ENCODE data around the gene MTHFS.

Gene MTHFS

DNA sequence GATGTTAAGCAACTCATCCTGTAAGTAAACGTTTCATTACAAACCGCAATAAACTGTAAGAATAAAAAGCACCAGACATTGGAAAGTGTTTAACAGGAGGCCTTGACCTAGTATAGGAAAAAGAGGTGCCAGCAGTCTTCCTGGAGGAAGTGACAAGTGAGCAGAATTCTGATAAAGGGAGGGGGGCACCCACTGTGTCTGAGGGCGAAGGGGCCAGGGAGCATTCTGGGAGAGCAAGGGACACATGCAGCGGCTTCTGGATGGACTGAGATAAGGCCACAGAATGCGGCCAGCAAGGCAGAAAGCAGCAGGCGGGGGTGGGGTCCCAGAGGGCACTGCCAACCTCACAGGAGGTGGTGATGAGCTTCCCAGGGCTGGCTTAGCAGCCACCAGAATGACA is 80.2 kb downstream of the MTHFS start:
- DNase-seq (ENCODE audit: low spot score): no peak

DNA sequence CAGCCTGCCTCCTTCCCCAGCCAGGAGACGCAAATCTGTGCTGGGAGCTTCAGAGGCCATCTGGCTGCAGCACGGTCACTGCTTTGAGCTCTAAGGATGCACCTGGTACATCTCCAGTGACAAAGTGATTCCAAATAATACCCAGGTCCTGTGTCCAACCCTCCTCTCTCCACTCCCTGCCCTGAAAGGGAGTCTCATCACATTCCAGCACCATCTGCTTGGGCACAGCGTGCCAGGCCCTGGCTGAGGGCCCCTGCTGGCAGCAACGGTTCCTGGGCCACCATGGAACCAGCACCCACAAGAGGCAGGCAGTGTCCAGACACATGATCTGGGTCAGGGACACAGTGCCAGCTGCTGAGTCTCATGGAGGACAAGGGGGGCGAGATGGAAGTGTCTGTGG is 81.3 kb downstream of the MTHFS start:
- no peak for DNase-seq (ENCODE audit: low spot score)

DNA sequence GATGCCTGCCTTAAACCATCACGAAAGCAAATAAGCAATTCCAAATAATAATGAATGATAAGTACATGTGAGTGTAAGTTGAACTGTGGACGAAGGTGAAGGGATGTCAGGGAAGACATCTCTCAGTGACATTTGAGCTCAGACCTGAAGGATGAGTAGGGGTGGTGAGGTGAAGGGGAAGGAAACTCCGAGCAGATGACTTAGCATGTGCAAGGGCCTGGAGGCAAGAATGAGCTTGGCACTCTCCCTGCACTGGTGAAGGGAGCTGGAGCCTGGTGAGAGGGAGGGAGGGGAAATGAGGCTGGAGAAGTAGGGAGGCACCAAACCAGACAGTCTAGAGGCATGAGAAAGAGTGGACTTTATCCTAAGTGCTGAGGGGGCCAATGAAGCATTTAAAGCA is 84.3 kb downstream of the MTHFS start:
- DNase-seq (ENCODE audit: low spot score): no peak

DNA sequence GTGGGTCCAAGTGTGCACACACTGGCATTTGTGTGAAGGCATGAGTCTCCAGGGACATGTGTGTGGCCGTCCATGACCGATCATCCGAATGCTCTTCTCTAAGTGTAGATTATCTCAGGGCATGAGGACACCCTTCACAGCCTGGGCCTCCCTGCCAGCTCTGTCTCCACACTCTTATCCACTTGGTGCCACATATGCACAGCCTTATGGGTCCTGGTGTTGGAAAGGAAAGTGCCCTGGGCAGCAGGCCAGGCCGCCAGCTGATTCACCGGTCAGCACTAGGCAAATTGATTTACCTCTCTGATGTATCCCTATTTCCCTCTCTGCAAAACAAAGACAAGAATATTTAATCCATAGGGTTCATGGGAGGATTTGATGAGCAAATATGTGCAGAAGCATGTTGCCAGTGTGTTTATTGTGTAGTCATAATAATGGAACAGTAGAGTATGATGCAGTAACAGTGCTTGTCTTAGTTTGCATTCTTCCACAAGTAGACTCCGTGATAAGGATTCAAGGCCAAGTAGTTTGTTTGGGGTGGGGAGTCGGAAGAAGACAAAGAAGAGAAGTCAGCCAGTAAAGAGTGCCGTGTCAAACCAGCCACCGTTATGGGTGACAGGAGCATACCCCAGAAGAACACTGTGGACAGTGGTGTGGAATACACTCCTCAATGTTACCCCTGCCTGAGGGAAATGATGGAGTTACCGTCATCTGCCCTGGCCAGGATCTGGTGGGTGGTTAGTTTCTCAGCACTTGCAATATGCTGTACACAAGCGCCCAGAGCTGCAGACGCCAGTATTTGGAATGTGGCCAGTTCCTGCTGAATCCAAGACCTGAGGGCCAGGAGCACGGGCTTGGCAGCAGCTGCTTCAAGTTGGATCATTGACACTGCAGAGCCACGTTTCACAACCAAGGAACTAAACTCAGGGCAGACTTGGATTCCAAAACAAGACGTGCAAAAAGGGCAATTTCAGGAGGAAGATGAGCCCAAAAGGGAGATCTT is 85.1 kb downstream of the MTHFS start:
- DNase-seq (ENCODE audit: low spot score): peak; percentile 61

DNA sequence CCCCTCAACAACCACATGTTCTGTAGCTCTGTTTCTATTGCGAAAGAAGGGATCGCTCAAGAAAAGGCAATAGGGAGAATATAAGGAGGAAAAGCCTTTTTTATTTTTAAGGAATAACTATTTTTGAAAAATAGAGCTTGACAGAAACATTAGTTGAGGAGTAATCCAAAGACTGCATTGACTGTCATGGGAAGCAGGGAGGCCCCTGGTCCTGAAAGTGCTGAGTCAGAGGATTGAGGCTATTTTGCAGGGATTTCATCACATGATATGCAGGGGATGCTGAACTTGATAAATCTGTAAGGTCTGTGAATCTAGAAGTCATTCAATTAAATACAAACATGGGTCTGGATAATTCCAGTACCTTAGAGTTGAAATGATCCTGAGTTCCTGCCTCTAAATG is 92.0 kb downstream of the MTHFS start:
- DNase-seq (ENCODE audit: low spot score): no peak

DNA sequence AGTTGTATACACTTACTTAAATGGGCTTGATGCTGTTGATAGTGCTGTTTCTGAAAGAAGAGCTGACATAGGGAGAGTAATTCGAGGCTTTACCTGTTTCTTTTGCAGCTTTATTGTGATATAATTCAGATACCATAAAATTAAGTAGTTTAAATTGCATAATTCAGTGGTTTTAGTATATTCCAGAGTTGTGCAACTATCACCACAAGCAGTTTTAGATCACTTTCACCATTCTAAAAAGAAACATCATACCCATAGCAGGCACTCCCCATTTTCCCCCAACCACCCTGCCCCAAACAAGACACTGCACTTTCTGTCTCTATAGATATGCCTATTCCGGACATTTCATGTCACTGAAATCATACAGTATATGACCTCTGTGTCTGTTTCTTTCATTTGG is 98.5 kb downstream of the MTHFS start:
- no peak for DNase-seq (ENCODE audit: low spot score)

All from GM03348 (cell line).